ENCODE data around the gene AK4.

The AK4 gene

GRCh38 chr1:65213271-65214023 is 65.4 kb downstream of the AK4 start:
- Histone ChIP-seq H3K27ac (ENCODE audit: low read depth, low read length) (no peak overlapping the region), H3K4me3 (ENCODE audit: low read depth, low read length) (no peak overlapping the region), H3K4me1 (ENCODE audit: control insufficient read depth, insufficient read depth, low read length, unreplicated experiment) (peaks cover 8% of the 10 kb centered on the region), H3K36me3 (ENCODE audit: insufficient read depth, low read length) (no peaks in the 10 kb centered on the region), H3K79me2 (ENCODE audit: control insufficient read depth, insufficient read depth, low read length, unreplicated experiment) (peaks cover 48% of the 10 kb centered on the region), H3K27me3 (ENCODE audit: insufficient read depth, low read length) (no peaks in the 10 kb centered on the region), H2AFZ (ENCODE audit: low read length, unreplicated experiment) (no peak overlapping the region)

GRCh38 chr1:65214340-65215027 is 66.5 kb downstream of the AK4 start:
- peaks cover 48% of the 10 kb centered on the region for H3K79me2 ChIP-seq (ENCODE audit: control insufficient read depth, insufficient read depth, low read length, unreplicated experiment)
- no peak overlapping the region for H2AFZ ChIP-seq (ENCODE audit: low read length, unreplicated experiment)

DNA sequence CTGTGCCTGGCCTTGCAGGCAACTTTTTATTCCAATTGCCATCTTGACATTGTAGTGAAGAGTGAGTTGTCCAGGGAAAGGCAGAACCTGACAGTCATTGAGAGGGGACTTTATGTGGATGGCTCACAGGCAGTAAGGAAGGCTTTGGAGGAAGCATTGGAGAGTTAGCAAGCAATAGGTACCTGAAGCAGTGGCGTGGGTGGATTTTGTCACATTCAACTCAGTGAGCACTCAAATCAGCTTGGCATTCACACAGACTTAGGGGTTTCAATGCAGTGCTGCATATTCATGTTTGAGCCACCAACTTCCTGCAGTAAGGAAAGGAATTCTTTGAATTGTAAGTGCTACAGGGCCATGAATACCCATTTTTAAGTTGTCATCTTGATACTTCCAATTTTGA is 69.0 kb downstream of the AK4 start:
- Histone ChIP-seq H3K4me3 (ENCODE audit: low read depth, low read length) (no peak overlapping the region), H3K27ac (ENCODE audit: low read depth, low read length) (no peak overlapping the region), H3K27me3 (ENCODE audit: insufficient read depth, low read length) (no peaks in the 10 kb centered on the region), H3K79me2 (ENCODE audit: control insufficient read depth, insufficient read depth, low read length, unreplicated experiment) (peaks cover 30% of the 10 kb centered on the region), H3K36me3 (ENCODE audit: insufficient read depth, low read length) (peaks cover 11% of the 10 kb centered on the region), H2AFZ (ENCODE audit: low read length, unreplicated experiment) (no peak overlapping the region), H3K4me1 (ENCODE audit: control insufficient read depth, insufficient read depth, low read length, unreplicated experiment) (no peaks in the 10 kb centered on the region)

More at GRCh38 chr1:65214340-65215027, 66.5 kb downstream of the AK4 start:
- peaks cover 8% of the 10 kb centered on the region for H3K4me1 ChIP-seq (ENCODE audit: control insufficient read depth, insufficient read depth, low read length, unreplicated experiment)
- H3K27ac ChIP-seq (ENCODE audit: low read depth, low read length) = no peak overlapping the region
- no peaks in the 10 kb centered on the region for H3K27me3 ChIP-seq (ENCODE audit: insufficient read depth, low read length)
- H3K4me3 ChIP-seq (ENCODE audit: low read depth, low read length) = no peak overlapping the region
- H3K36me3 ChIP-seq (ENCODE audit: insufficient read depth, low read length) = peaks cover 4% of the 10 kb centered on the region

DNA sequence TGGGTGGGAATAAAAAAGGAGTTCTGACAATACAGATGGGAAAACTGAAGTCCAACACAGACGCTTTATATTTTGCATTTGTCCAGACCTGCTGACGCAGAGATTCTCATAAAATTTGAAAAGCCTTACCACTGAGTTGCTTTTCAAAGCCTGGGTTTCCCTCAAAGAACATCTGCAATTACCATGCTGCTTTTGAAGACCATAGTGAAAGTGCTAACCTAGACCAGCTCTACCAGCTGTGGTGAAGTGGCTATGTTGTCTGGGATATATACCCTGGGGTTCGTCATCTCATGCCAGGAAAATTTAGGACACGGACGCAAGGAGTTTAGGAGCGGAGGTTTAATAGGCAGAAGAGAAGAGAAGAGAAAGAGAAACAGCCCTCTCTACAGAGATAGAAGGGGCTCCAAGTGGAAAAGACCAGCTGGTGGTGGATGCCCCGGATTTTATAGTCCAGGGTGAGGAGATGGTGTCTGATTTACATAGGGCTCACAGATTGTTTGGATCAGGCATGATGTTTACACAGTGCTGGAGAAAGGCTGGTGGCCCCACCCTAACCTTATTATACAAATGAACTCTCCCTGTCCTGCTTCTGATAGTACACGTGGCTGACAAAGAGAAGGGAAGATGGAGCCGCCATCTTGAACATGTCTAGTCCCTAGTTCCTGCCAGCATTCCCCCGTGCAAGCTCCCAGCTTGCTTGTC is 73.8 kb downstream of the AK4 start:
- no peaks in the 10 kb centered on the region for H3K27me3 ChIP-seq (ENCODE audit: insufficient read depth, low read length)
- no peak overlapping the region for H3K27ac ChIP-seq (ENCODE audit: low read depth, low read length)
- peaks cover 17% of the 10 kb centered on the region for H3K36me3 ChIP-seq (ENCODE audit: insufficient read depth, low read length)
- H2AFZ ChIP-seq (ENCODE audit: low read length, unreplicated experiment) = no peak overlapping the region
- H3K4me3 ChIP-seq (ENCODE audit: low read depth, low read length) = no peak overlapping the region
- H3K79me2 ChIP-seq (ENCODE audit: control insufficient read depth, insufficient read depth, low read length, unreplicated experiment) = peaks cover 9% of the 10 kb centered on the region
- H3K4me1 ChIP-seq (ENCODE audit: control insufficient read depth, insufficient read depth, low read length, unreplicated experiment) = no peaks in the 10 kb centered on the region

DNA sequence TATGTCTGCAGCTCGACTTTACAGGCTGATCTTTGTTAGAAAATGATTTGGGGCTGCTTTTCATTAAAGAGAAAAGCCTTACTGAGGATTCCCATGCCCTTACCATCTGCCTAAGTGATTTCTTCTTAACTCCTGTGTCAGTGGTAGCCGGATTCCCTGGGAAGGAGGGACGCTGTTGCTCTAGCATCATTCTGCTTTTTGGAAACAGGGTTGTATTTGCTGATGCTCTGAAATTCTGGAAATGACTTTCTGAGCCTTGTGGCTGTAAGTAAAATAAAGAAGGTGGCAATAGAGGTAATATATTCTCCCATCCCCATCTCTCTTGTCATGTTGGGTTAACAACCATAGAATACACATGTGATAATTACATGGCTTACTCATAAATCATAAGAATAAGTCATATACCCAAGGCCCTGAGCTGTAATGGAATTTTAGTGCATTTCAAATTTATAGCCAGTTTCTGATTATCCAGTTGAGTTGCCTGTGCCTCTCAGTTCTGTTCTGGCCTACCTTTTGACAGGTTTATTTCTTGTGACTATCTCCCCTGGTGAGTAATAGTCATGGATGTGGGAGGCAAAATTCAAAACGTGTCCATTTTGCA is 74.4 kb downstream of the AK4 start:
- peaks cover 17% of the 10 kb centered on the region for H3K36me3 ChIP-seq (ENCODE audit: insufficient read depth, low read length)
- peaks cover 6% of the 10 kb centered on the region for H3K79me2 ChIP-seq (ENCODE audit: control insufficient read depth, insufficient read depth, low read length, unreplicated experiment)
- no peak overlapping the region for H3K27ac ChIP-seq (ENCODE audit: low read depth, low read length)
- H3K4me1 ChIP-seq (ENCODE audit: control insufficient read depth, insufficient read depth, low read length, unreplicated experiment) = no peaks in the 10 kb centered on the region
- H3K27me3 ChIP-seq (ENCODE audit: insufficient read depth, low read length) = no peaks in the 10 kb centered on the region
- H3K4me3 ChIP-seq (ENCODE audit: low read depth, low read length) = no peak overlapping the region
- H2AFZ ChIP-seq (ENCODE audit: low read length, unreplicated experiment) = no peak overlapping the region

DNA sequence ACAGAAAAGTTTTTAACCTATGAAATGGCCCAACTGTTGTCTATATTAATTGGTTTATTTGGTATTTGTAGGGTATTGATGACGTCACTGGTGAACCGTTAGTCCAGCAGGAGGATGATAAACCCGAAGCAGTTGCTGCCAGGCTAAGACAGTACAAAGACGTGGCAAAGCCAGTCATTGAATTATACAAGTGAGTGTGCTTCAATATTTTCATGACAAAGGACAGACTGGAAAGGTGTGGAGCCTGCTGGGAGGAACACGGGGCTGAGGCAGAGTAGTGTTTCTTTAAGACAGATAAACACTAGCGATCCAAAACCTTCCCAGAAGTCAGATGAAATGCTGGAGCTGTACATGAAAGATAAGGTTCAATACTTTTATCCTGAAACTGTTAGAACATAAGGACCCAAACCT is 76.7 kb downstream of the AK4 start:
- H3K36me3 ChIP-seq (ENCODE audit: insufficient read depth, low read length) = peaks cover 18% of the 10 kb centered on the region
- no peaks in the 10 kb centered on the region for H3K4me1 ChIP-seq (ENCODE audit: control insufficient read depth, insufficient read depth, low read length, unreplicated experiment)
- H3K4me3 ChIP-seq (ENCODE audit: low read depth, low read length) = no peak overlapping the region
- peaks cover 3% of the 10 kb centered on the region for H3K79me2 ChIP-seq (ENCODE audit: control insufficient read depth, insufficient read depth, low read length, unreplicated experiment)
- H3K27me3 ChIP-seq (ENCODE audit: insufficient read depth, low read length) = no peaks in the 10 kb centered on the region
- no peak overlapping the region for H2AFZ ChIP-seq (ENCODE audit: low read length, unreplicated experiment)
- H3K27ac ChIP-seq (ENCODE audit: low read depth, low read length) = no peak overlapping the region

DNA sequence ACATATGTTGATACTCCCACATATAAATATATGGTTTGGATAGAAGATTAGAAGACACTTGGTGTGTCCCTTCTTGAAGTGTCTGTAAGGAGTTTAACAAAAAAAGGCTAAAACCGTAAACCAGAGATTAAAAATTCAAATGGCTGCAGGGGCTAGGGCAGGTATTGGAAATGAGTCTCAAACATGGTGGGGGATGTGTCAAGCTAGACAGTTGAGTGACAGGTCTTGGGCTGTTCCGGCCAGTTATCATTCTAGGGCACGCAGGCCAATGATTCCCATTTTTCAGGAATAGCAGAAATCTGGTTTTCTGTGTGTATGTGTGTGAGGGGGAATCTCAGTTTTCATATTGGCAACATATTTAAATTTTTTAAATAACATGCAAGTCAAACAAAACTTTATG is 77.2 kb downstream of the AK4 start:
- peaks cover 16% of the 10 kb centered on the region for H3K36me3 ChIP-seq (ENCODE audit: insufficient read depth, low read length)

GRCh38 chr1:65229201-65229600 is 81.2 kb downstream of the AK4 start:
- no peak overlapping the region for H3K4me3 ChIP-seq (ENCODE audit: low read depth, low read length)
- no peak overlapping the region for H3K27ac ChIP-seq (ENCODE audit: low read depth, low read length)
- peaks cover 10% of the 10 kb centered on the region for H3K4me1 ChIP-seq (ENCODE audit: control insufficient read depth, insufficient read depth, low read length, unreplicated experiment)
- H3K79me2 ChIP-seq (ENCODE audit: control insufficient read depth, insufficient read depth, low read length, unreplicated experiment) = no peaks in the 10 kb centered on the region
- peaks cover 15% of the 10 kb centered on the region; the same call in 1 of the 2 replicates for H3K36me3 ChIP-seq (ENCODE audit: insufficient read depth, low read length)
- no peaks in the 10 kb centered on the region for H3K27me3 ChIP-seq (ENCODE audit: insufficient read depth, low read length)
- H2AFZ ChIP-seq (ENCODE audit: low read length, unreplicated experiment) = no peak overlapping the region

More for the DNA sequence above, 77.2 kb downstream of the AK4 start:
- Histone ChIP-seq H3K79me2 (ENCODE audit: control insufficient read depth, insufficient read depth, low read length, unreplicated experiment) (peaks cover 3% of the 10 kb centered on the region), H3K4me3 (ENCODE audit: low read depth, low read length) (no peak overlapping the region), H3K27me3 (ENCODE audit: insufficient read depth, low read length) (no peaks in the 10 kb centered on the region), H2AFZ (ENCODE audit: low read length, unreplicated experiment) (no peak overlapping the region), H3K4me1 (ENCODE audit: control insufficient read depth, insufficient read depth, low read length, unreplicated experiment) (peaks cover 4% of the 10 kb centered on the region), H3K27ac (ENCODE audit: low read depth, low read length) (no peak overlapping the region)

- Histone ChIP-seq H3K27ac (ENCODE audit: low read depth, low read length) (no peak overlapping the region), H3K27me3 (ENCODE audit: insufficient read depth, low read length) (no peaks in the 10 kb centered on the region), H3K36me3 (ENCODE audit: insufficient read depth, low read length) (peaks cover 15% of the 10 kb centered on the region; the same call in 1 of the 2 replicates), H3K4me3 (ENCODE audit: low read depth, low read length) (no peak overlapping the region), H3K4me1 (ENCODE audit: control insufficient read depth, insufficient read depth, low read length, unreplicated experiment) (peaks cover 10% of the 10 kb centered on the region), H2AFZ (ENCODE audit: low read length, unreplicated experiment) (no peak overlapping the region), H3K79me2 (ENCODE audit: control insufficient read depth, insufficient read depth, low read length, unreplicated experiment) (no peaks in the 10 kb centered on the region)
These were observed 81.8 kb downstream of the AK4 start for GRCh38 chr1:65229754-65230339.
